Retina (tissue), 1 donor: Measurements from ENCODE around the gene KAZN.

Source experiments
- DNase-seq: peaks from one replicate; pipeline ENCODE4 v3.0.0-alpha.2; 2016

The KAZN gene

DNA sequence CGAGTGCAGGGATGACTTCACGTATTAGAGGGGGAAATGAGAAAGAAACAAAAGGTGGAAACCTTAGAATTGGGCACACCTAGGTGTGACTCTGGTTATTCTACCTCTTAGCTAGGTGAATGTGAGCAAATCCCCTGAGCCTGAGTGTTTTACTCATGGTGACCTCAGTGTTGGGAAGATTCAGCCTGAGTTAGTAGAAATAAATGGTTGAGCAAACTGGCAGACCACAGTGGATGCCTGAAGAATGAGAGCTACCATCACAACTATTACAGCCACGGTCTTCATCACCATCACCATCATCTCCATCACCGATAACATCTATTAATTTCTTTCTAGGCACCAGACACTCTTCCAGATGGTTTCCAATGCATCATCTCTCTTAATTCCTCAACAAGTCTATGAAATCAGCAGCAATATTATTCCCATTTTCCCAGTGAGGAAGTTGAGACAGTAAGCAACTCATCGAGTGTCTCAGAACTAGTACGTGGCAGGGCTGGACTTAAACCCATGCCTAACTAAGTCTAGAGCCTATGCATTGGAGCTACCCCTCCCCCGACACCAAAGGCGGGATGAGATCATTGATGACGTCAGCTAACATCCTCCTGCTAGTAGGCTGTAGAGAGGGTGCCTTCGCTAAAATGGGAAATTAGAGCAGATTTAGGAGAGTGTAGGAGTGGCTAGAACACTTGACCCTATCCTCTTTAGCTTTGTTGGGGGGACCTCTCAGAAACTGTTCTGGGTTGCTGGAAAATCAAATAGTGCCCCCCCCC lies 7.9 kb upstream of the KAZN start:
- DNase-seq = no peak

DNA sequence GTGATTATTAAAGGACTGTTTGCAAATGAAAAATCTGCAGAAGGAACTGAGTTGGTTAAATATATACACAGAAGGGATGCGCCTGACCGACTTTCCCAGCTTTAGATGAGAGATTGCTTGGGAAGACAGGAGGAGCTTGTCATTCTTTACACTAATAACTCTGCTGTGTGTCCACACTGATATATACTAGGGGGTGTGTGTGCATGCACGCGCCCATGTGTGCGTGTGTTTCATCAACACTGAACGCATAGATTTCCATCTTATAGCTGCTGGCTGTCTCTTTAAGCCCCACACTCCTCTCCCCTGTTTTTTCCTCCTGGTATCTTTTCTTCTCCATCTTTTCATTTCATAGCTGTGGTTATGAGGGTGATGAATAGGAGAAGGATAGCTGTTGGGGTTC lies 6.9 kb upstream of the KAZN start:
- DNase-seq = no peak

- DNase-seq = no peak
Observed at GRCh38 chr1:14592004-14592631, 6.4 kb upstream of the KAZN start.

DNA sequence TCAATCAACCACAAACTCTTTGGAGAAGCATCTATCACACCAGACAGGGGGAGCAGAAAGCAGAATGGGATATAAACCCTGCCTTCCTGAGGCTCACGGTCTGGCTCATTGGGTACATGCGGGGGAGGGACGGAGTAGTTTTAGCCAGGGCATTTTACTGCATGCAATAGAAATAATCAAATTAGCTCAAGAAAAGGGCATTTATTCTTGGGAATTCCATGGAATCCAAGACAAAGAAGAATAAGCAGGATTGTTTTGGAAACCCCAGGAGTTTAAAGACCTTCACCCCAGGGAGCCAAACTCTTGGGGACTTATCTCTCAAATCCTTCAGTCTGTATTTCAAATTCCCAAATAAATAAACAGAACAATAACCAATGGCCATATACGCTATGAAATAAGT lies 5.2 kb upstream of the KAZN start:
- DNase-seq = no peak

DNA sequence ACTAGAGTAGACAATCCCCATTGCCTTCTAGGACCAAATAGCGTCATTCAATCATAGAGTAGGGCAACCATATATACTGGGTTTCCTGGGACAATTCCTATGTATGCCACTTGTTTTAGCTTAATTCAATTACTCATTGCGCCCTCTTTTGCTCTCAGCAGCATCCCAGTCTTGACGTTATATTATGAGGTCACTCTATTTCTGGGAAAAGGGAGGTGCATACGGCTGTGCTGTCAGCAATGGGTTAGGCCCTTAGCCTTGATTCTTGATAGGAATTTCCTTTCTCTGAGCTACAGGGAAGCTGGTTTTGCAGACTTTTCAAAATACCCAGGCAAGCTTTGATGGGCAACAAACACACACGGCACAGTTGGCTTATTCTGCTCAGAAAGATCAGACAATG lies 4.4 kb upstream of the KAZN start:
- DNase-seq = no peak

DNA sequence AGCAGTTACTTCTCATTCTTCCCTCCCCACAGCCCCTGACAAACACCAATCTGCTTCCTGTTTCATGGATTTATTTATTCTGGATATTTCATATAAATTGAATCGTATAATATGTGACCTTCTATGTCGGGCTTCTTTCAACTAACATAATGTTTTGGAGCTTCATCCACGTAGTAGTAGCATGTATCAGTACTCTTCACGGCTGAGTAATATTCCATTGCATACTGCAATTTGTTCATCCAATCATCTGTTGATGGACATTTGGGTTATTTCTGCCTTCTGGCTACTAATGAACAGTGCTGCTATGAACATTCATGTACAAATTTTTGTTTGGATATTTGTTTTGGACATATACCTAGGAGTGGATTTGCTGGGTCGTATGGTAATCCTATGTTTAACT lies 1.9 kb upstream of the KAZN start:
- DNase-seq = no peak

DNA sequence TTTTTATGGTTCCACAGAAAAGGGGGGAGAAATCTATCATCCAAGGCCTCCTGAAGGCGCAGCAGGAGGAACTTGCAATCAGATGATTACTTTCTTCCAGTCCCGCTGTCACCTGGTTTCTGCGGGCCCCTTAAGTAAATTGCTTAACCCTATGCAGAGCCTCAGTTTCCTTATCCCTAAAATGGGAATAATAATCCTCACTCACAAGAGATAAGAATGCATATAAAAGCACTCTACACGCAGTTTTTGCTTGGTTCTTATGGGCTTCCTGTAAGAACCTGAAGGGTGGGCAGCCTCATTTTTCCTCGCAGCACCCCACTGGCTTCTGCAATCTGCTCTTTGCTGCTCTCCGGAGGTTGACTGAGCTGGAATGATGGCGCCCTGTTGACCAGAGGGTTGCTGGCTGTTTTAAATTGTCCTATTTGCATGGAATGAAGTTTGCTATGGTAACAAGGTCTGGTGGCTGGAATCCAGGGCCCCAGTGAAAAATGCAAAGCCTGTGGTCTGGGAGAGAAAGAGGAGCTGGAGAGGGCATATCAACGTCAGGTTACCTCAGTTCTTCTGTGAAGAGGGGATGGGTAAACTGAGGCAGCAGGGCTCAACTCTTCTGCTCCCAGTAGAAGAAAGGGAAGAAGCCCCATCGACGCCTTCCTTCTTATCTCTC lies 1.0 kb upstream of the KAZN start:
- no peak for DNase-seq

- DNase-seq = peak; percentile 80
Observed at GRCh38 chr1:14598007-14598497, 433 bp upstream of the KAZN start.

- peak; percentile 88 for DNase-seq
Observed at GRCh38 chr1:14599183-14599791, 802 bp downstream of the KAZN start.

DNA sequence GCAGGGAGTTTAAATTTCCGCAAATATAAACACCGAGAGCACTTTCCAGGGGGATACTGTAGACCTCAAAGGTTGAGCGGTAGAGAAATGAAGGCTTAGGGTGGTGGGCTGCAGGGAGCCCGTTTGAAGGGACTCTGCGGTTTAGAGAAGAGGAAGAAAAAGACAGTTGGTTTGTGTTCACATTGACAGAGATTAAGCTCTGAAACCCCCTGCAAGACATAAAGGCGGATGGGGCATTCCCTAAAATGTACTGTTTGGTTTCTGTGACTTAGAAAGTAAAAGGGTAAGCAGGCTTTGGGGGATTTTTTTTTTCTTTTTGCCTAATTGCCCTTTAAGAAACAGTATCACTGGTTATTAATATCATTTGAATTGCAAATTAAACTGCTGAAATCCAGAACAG lies 1.3 kb downstream of the KAZN start:
- no peak for DNase-seq

GRCh38 chr1:14600405-14601112 lies 2.1 kb downstream of the KAZN start:
- DNase-seq = no peak

- DNase-seq = peak; percentile 41
Observed at GRCh38 chr1:14602136-14602535, 3.7 kb downstream of the KAZN start.

DNA sequence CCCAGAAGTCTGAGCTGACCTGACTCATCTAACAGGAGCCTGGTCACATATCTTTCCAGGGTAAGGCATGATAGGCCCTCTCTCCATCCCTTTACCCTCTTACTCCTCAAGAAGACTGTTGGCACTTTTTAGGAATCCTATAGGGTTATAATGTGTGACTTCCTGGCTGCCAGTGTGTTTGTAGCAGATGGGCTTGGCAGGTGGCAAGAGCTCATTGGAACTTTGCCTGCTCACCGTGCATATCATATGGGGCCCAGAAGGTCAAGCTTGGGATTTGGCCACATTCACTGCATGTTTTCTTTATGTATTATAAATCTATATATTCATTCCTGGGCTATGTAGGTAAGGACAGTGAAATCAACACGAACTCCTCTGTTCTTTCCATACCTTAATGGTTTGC lies 5.2 kb downstream of the KAZN start:
- no peak for DNase-seq

- no peak for DNase-seq
Observed at GRCh38 chr1:14604414-14604813, 5.9 kb downstream of the KAZN start.

DNA sequence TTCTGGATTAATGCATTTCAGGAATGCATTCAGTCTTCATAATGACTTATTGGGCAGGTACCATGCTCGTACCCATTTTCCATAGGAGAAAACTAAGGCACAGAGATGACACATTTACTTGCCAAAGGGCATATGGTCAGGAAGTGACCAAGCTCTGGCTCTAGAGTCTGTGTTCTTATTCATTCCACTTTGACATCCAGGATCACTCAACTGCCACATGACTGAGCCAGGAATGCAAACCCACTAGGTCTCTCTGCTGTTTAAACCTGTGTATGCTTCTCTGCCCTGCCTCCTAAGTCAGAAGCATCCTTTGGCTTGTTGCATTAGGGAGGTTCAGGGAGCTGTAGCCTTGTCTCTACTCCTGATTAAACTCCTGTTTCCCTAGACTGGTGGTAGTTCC lies 7.5 kb downstream of the KAZN start:
- no peak for DNase-seq

DNA sequence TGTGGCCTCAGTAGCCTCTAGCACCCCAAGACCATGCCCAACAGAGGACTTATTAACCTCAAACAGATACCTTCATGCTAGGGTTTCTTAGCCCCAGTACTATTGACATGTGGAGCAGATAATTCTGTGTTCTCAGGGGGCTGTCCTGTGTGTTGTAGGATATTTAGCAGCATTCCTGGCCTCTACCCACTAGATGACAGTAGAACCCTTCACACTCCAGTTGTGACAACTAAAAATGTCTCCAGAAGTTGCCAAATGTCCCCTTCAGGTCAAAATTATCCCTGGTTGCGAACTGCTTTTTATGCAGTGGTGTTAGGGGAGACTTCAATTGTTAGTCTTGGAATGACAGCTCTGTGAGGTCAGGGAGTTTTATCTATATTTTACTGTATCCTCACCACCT lies 8.1 kb downstream of the KAZN start:
- no peak for DNase-seq

DNA sequence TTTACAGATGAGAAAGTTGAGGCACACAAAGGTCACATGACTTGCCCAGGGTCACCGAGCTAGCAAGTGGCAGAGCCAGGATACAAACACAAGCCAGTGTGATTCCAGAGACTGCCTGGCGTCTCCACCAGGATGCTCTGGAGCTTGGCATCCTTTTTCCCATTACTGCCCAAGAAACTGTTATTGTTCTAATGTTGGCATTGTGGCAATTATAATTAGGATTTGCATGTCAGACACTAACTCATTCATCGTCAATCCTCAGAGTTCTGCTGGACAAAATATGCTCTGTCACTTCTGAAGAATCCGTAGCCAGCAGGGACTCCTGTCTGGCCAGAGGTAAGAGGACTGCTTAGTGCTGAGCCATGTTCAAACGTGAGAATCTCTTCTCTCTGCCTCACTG lies 8.8 kb downstream of the KAZN start:
- no peak for DNase-seq

GRCh38 chr1:14608308-14608707 lies 9.8 kb downstream of the KAZN start:
- no peak for DNase-seq

GRCh38 chr1:14610761-14611160 lies 12.3 kb downstream of the KAZN start:
- no peak for DNase-seq

DNA sequence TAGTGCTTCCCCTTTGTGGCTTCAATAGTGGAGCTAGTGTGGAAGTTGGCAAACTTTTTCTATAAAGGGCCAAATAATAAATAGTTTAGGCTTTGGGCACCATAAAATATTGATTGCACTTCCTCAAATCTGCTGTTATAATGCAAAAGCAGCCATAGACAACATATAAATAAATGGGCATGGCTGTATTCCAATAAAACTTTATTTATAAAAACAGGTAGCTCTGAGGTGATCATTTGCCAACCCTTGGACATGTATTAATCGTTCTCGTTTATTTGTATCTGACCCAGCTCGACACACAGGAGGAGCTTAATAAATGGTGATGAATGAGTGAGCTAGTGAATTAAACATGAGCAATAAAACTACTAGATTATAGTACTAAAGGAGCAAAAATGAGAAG lies 13.3 kb downstream of the KAZN start:
- DNase-seq = no peak

DNA sequence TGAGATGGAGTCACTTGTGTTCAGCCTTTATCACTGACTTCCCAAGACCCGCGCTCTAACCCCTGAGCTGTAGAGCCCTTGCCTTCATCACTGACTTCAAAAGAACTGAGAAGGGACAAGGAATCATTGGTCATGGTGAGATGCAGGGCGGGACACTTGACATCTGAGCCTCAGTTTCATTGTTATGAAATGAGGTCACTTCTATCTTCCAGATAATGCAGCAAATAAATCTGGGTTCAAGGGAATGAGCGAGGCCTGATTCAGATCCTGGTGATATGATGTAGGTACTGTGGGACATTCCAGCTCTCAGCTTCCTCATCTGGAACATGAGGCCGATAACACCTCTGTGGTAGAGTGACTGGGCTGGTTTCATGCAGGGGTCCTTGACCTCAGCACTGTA lies 13.8 kb downstream of the KAZN start:
- no peak for DNase-seq

DNA sequence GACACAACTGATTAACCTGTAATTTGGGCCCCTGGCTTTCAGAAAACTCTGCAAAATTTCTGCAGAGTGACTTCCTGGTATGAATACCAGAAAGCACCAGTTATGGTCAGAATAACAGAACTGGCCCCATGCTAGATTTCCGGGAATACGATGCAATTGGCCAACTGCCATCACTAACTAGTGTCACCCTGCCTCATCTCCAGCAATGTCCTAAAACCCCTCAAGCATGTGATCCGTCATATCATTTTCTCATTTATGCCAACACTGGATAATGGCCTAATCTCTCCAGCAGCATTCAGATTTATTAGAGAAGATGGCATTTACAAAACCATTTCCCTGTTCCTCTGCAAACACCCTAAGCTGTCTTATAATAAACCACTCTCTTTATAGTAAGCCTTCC lies 15.4 kb downstream of the KAZN start:
- DNase-seq = no peak

DNA sequence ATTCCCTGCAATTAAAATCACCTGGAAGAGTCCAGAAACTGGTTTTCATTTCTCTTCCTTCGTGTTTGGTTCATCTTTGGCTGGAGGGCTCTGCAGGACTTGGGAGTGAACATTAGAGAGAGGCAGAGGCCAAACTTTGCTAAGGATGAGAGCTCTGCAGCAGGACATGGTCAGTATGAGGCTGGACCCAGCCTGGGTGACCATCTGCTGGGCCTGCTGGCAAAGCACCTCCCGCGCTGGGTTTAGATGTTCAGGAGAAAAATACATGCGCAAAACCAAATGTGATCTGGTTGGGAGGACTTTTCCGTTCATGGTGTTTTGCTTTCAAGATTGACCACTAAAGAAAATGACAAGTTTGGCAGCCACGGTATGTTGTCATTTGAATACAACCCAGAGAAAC lies 15.9 kb downstream of the KAZN start:
- DNase-seq = no peak
